Activated CD4-positive, alpha-beta T cell treated with anti-CD3 and anti-CD28 coated beads for 36 hours (primary cell): ENCODE results near the gene SORL1. TPM values are rescaled to one million over a fixed set of nuclear protein-coding genes. Genes with fewer than 3 reads are reported as not detected.

Source experiments
- ATAC-seq: fragments of 200-7000 bp; cut with Tn5 transposase; one replicate; pipeline ENCODE4 v1.10.0; 2021; ENCODE audit warnings: mild to moderate bottlenecking, moderate library complexity
- CTCF ChIA-PET: fragments of 350-600 bp; sonication (Branson Sonifier 250); formaldehyde crosslinking; loops from one replicate; lab custom pipeline; 2021; ENCODE audit warnings: antibody characterized with exemption; lab: Charles Lee
- POLR2A ChIA-PET: fragments of 350-600 bp; sonication (Branson Sonifier 250); formaldehyde crosslinking; loops from one replicate; lab custom pipeline; 2021; ENCODE audit warnings: antibody characterized with exemption, inconsistent platforms; lab: Charles Lee
- DNase-seq: peaks from one replicate; pipeline ENCODE4 v3.0.0-alpha.2; 2020
- H3K27ac Mint-ChIP-seq: one replicate; pipeline ENCODE4 v1.8.0; 2021; ENCODE audit warnings: mixed read lengths
- H3K27me3 Mint-ChIP-seq: one replicate; pipeline ENCODE4 v1.8.0; 2021; ENCODE audit warnings: mixed read lengths
- H3K36me3 Mint-ChIP-seq: one replicate; pipeline ENCODE4 v1.8.0; 2021; ENCODE audit warnings: low read depth, mixed read lengths
- H3K4me1 Mint-ChIP-seq: one replicate; pipeline ENCODE4 v1.8.0; 2021; ENCODE audit warnings: mixed read lengths
- H3K4me3 Mint-ChIP-seq: one replicate; pipeline ENCODE4 v1.8.0; 2021; ENCODE audit warnings: mild to moderate bottlenecking, moderate library complexity, mixed read lengths
- H3K9me3 Mint-ChIP-seq: one replicate; pipeline ENCODE4 v1.8.0; 2021; ENCODE audit warnings: low read depth, mixed read lengths
- intact Hi-C, 2 experiments: fragments of 100-400 bp; cut with DNase I in 1 of 2; cut with micrococcal nuclease in 1 of 2; formaldehyde crosslinking; loops; one replicate each; pipeline versions ENCODE4 v1.14.2 to v1.15.1; 2022 to 2024; cut with DNase I, micrococcal nuclease
- total RNA-seq, 2 experiments: library from RNA; stranded (reverse); gene quantifications; one replicate each; pipeline ENCODE4 v1.2.3, GENCODE V29; 2021

SORL1 gene
- total RNA-seq, 2 experiments from 2014 or later = 53.5 to 68.0 TPM

- Mint-ChIP-seq H3K27me3 (peaks cover 2% of the 10 kb centered on the region), H3K4me3 (peak overlapping the region; percentile 70), H3K4me1 (peaks cover 19% of the 10 kb centered on the region), H3K27ac (peak overlapping the region; percentile 66), H3K9me3 (no peaks in the 10 kb centered on the region), H3K36me3 (no peaks in the 10 kb centered on the region)
- intact Hi-C loops = loop anchor here (1.0 to 10.0 kb wide), 7 partner anchors 337 to 1089 kb away; no protein-coding TSS in a partner anchor
- POLR2A ChIA-PET = no interaction called here
- peak; percentile 85 for DNase-seq
- peak; percentile 88 for ATAC-seq
- CTCF ChIA-PET = interaction anchor here (0.6 to 2.5 kb wide), 16 partner anchors 9 to 1983 kb away, joined by 3 to 15 read pairs (median 4); no protein-coding TSS in a partner anchor
Measured at GRCh38 chr11:121655537-121656327, 203.6 kb downstream of the SORL1 start.

- POLR2A ChIA-PET = no interaction called here
- Mint-ChIP-seq H3K9me3 (no peaks in the 10 kb centered on the region), H3K27me3 (peaks cover 2% of the 10 kb centered on the region), H3K27ac (no peak overlapping the region), H3K4me3 (peak overlapping the region; percentile 70), H3K4me1 (peaks cover 11% of the 10 kb centered on the region), H3K36me3 (no peaks in the 10 kb centered on the region)
- CTCF ChIA-PET = interaction anchor here (0.7 to 2.5 kb wide), 6 partner anchors 9 to 849 kb away, joined by 3 to 15 read pairs (median 4); no protein-coding TSS in a partner anchor
- intact Hi-C loops = loop anchor here (1.0 to 10.0 kb wide), 4 partner anchors 448 to 1088 kb away; no protein-coding TSS in a partner anchor
- no peak for ATAC-seq
- DNase-seq = no peak
Measured at GRCh38 chr11:121656328-121657090, 204.4 kb downstream of the SORL1 start.

DNA sequence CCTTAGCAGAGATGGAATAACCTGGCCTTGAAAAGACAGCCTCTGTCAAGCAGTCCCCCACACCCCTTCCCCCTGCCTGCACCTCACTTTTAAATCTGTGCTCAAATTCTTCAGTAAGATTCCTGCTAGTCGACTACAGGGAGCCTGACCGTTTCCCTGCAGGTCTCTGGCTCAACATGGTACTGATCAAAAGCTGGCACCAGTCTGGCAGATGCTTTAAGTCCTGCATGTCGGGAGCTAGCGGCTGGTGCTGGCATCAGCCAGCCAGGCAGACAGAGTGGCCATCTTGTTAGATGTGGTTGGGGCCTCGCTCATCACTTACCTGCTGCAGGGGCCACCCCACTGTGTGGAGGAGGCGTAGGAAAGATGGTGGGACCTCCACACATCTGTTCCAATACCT, 205.0 kb downstream of the SORL1 start:
- H3K27me3 Mint-ChIP-seq = peaks cover 2% of the 10 kb centered on the region
- peaks cover 10% of the 10 kb centered on the region for H3K4me1 Mint-ChIP-seq
- no peak for DNase-seq
- ATAC-seq = no peak
- H3K9me3 Mint-ChIP-seq = no peaks in the 10 kb centered on the region
- CTCF ChIA-PET = interaction anchor here (1.3 kb wide), 1 partner anchor 546 kb away, joined by 3 read pairs; no protein-coding TSS in a partner anchor
- H3K4me3 Mint-ChIP-seq = no peak overlapping the region
- intact Hi-C loops = loop anchor here (5.0 to 10.0 kb wide), 3 partner anchors 448 to 1088 kb away; no protein-coding TSS in a partner anchor
- no peak overlapping the region for H3K27ac Mint-ChIP-seq
- POLR2A ChIA-PET = no interaction called here
- no peaks in the 10 kb centered on the region for H3K36me3 Mint-ChIP-seq

DNA sequence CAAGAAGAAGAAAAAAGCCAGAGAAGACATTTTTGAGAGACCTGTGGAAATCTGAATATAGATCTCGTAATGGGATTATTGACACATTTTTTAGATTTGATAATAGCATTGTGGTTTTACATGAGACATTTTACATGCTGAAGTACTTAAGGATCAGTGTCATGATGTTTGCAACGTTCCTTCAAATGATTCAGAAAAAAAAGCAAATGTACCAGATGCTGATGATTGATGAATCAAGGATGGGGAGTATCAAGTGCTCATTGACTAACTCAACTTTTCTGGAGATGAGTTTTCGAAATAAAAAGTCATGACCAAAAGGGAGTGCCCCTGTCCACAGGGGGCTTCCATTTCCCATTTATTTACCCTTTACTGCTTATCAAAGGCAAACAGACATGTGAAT, 207.7 kb downstream of the SORL1 start:
- no peaks in the 10 kb centered on the region for H3K36me3 Mint-ChIP-seq
- CTCF ChIA-PET = no interaction called here
- H3K9me3 Mint-ChIP-seq = no peaks in the 10 kb centered on the region
- peaks cover 10% of the 10 kb centered on the region for H3K4me1 Mint-ChIP-seq
- no peak overlapping the region for H3K4me3 Mint-ChIP-seq
- ATAC-seq = no peak
- H3K27me3 Mint-ChIP-seq = peaks cover 2% of the 10 kb centered on the region
- POLR2A ChIA-PET = no interaction called here
- H3K27ac Mint-ChIP-seq = no peak overlapping the region
- intact Hi-C loops = loop anchor here (5.0 to 10.0 kb wide), 3 partner anchors 445 to 1085 kb away; no protein-coding TSS in a partner anchor
- DNase-seq = no peak

GRCh38 chr11:121661880-121662486, 209.9 kb downstream of the SORL1 start:
- no peak for ATAC-seq
- Mint-ChIP-seq H3K27me3 (no peaks in the 10 kb centered on the region), H3K4me1 (no peaks in the 10 kb centered on the region), H3K27ac (no peak overlapping the region), H3K4me3 (no peak overlapping the region), H3K9me3 (no peaks in the 10 kb centered on the region), H3K36me3 (no peaks in the 10 kb centered on the region)
- no peak for DNase-seq
- ChIA-PET CTCF (no interaction called here), POLR2A (no interaction called here)
- intact Hi-C loops = no loop called here

DNA sequence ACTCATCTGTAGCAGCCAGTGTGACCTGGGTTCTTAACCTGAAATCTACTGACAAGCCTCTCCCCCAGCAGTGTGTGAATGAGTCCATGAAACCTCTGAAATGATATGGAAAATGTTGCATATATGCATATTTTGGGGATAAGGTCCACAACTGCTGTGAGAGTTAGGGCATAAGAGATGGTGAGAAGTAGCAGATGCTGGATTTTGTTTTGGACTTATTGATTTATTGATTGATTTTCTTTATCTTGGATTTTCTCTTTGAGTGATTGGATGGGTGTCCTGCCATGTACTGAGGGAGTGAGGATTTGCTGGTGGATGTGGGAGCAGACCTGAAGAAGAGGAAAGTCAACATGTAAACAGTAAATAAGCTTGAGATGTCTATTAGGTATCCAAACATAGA, 212.0 kb downstream of the SORL1 start:
- no peak for ATAC-seq
- no peak overlapping the region for H3K27ac Mint-ChIP-seq
- no peak for DNase-seq
- intact Hi-C loops = no loop called here
- ChIA-PET CTCF (no interaction called here), POLR2A (no interaction called here)
- H3K4me1 Mint-ChIP-seq = no peaks in the 10 kb centered on the region
- H3K4me3 Mint-ChIP-seq = no peak overlapping the region
- no peaks in the 10 kb centered on the region for H3K27me3 Mint-ChIP-seq
- H3K9me3 Mint-ChIP-seq = no peaks in the 10 kb centered on the region
- no peaks in the 10 kb centered on the region for H3K36me3 Mint-ChIP-seq

- Mint-ChIP-seq H3K4me1 (no peaks in the 10 kb centered on the region), H3K4me3 (no peak overlapping the region), H3K9me3 (no peaks in the 10 kb centered on the region), H3K27me3 (no peaks in the 10 kb centered on the region), H3K27ac (no peak overlapping the region), H3K36me3 (no peaks in the 10 kb centered on the region)
- no peak for DNase-seq
- POLR2A ChIA-PET = no interaction called here
- CTCF ChIA-PET = interaction anchor here (2.8 kb wide), 1 partner anchor 10 kb away, joined by 15 read pairs; no protein-coding TSS in a partner anchor
- intact Hi-C loops = no loop called here
- ATAC-seq = no peak
Measured at GRCh38 chr11:121665206-121665838, 213.2 kb downstream of the SORL1 start.

- Mint-ChIP-seq H3K9me3 (no peaks in the 10 kb centered on the region), H3K4me1 (no peaks in the 10 kb centered on the region), H3K27ac (no peak overlapping the region), H3K27me3 (no peaks in the 10 kb centered on the region), H3K4me3 (no peak overlapping the region), H3K36me3 (no peaks in the 10 kb centered on the region)
- ATAC-seq = no peak
- CTCF ChIA-PET = interaction anchor here (0.6 to 1.0 kb wide), 4 partner anchors 97 to 902 kb away, joined by 3 to 4 read pairs (median 4); no protein-coding TSS in a partner anchor
- intact Hi-C loops = no loop called here
- POLR2A ChIA-PET = no interaction called here
- no peak for DNase-seq
Measured at GRCh38 chr11:121667836-121668235, 215.7 kb downstream of the SORL1 start.

DNA sequence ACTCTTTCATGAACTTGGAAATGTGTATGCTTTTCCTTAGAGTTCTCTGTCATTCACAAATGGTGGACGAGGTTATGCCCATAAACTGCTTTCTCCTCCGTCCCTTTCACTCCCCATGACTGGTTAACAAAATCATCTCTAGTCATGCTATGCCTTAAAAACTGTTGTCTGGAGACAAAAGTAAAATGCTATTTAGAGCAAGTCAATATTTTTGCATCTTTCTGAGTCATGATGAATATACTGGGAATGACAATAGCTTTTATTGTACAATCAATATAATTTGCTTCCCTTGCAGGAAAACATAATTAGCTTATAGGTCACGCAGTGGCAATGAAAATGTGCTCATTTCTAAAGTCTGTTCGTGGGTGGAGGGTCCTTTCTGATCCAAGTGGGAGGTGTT, 217.3 kb downstream of the SORL1 start:
- Mint-ChIP-seq H3K4me3 (no peak overlapping the region), H3K9me3 (no peaks in the 10 kb centered on the region), H3K36me3 (no peaks in the 10 kb centered on the region), H3K4me1 (no peaks in the 10 kb centered on the region), H3K27me3 (no peaks in the 10 kb centered on the region), H3K27ac (no peak overlapping the region)
- ChIA-PET CTCF (interaction anchor here (0.8 to 1.1 kb wide), 3 partner anchors 13 to 351 kb away, joined by 3 to 4 read pairs (median 3); no protein-coding TSS in a partner anchor), POLR2A (interaction anchor here (0.6 kb wide), 1 partner anchor 11 kb away, joined by 5 read pairs; no protein-coding TSS in a partner anchor)
- DNase-seq (no peak), ATAC-seq (no peak)
- intact Hi-C loops = no loop called here

DNA sequence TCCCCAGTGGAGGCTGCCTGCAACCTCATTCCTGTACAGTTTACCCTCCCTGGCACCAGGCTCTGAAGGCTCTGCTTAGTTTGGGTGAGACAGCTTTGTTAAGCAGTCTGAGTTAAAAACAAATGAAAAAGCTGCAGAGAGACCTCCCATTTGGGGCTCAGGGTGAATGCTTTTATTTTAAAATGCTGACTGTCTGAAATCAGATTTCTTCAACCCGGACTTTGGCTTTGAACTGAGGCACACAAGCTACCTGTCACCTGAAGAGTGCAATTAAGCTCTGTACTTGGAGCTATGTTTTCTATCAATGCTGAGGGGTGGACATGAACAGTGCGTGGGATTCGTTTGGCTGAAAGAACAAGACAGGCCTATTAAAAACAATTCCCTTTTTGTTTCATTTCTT, 218.2 kb downstream of the SORL1 start:
- ChIA-PET CTCF (interaction anchor here (0.6 to 1.1 kb wide), 4 partner anchors 14 to 490 kb away, joined by 3 read pairs; no protein-coding TSS in a partner anchor), POLR2A (interaction anchor here (0.6 kb wide), 1 partner anchor 10 kb away, joined by 5 read pairs; no protein-coding TSS in a partner anchor)
- H3K27me3 Mint-ChIP-seq = no peaks in the 10 kb centered on the region
- intact Hi-C loops = no loop called here
- no peaks in the 10 kb centered on the region for H3K36me3 Mint-ChIP-seq
- no peaks in the 10 kb centered on the region for H3K4me1 Mint-ChIP-seq
- DNase-seq (no peak), ATAC-seq (no peak)
- no peak overlapping the region for H3K4me3 Mint-ChIP-seq
- no peak overlapping the region for H3K27ac Mint-ChIP-seq
- H3K9me3 Mint-ChIP-seq = no peaks in the 10 kb centered on the region
